Right renal pelvis (tissue), 4 donors: ENCODE data around the gene ZFYVE27. TPM values are rescaled to one million over a fixed set of nuclear protein-coding genes. Genes with fewer than 3 reads are reported as not detected.

Source experiments
- DNase-seq, 4 donors: peaks; one replicate each; pipeline ENCODE4 v3.0.0-alpha.2; 2013; ENCODE audit warnings: low read depth in 4 of 4, low spot score in 3 of 4, missing footprints in 1 of 4
- polyA plus RNA-seq, 4 donors: library from polyadenylated mRNA; unstranded; fragments of 120-200 nt; gene quantifications; one replicate each; pipeline ENCODE4 v1.2.1, GENCODE V29; 2013; ENCODE audit not compliant: insufficient read length in 4 of 4

ZFYVE27 gene
- polyA plus RNA-seq, 4 donors = 24.0 to 25.8 (median 24.9) TPM

DNA sequence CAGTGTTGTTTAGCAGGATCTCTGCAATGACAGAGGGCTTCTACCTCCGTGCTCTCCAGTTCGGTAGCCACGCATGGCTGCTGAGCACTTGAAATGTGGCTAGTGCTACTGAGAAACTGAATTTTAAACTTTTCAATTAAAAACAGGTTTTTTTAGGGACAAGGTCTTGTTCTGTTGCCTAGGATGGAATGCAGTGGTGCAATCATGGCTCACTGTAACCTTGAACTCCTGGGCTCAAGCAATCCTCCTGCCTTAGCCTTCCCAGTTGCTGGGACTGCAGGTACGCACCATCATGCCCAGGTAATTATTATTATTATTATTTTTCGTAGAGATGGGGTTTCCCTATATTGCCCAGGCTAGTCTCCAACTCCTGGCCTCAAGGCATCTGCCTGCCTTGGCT is 48.3 kb downstream of the ZFYVE27 start:
- no peak for DNase-seq

DNA sequence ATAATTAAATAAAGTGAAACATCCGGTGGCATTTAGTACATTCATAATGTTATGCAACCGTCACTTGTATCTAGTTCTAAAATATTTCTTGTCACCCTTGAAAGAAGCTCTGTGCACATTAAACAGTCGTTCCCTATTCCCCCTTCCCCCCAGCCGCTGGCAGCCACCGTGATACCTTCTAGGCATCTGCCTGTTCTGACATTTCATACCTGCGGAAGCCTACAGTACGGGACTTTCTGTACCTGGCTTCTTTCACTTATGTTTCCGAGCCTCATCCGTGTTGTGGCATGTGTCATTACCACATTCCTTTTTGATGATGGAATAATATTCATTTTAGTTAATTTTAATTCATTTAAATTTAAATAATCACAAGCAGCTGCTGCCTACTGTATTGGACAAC is 48.8 kb downstream of the ZFYVE27 start:
- DNase-seq = no peak

DNA sequence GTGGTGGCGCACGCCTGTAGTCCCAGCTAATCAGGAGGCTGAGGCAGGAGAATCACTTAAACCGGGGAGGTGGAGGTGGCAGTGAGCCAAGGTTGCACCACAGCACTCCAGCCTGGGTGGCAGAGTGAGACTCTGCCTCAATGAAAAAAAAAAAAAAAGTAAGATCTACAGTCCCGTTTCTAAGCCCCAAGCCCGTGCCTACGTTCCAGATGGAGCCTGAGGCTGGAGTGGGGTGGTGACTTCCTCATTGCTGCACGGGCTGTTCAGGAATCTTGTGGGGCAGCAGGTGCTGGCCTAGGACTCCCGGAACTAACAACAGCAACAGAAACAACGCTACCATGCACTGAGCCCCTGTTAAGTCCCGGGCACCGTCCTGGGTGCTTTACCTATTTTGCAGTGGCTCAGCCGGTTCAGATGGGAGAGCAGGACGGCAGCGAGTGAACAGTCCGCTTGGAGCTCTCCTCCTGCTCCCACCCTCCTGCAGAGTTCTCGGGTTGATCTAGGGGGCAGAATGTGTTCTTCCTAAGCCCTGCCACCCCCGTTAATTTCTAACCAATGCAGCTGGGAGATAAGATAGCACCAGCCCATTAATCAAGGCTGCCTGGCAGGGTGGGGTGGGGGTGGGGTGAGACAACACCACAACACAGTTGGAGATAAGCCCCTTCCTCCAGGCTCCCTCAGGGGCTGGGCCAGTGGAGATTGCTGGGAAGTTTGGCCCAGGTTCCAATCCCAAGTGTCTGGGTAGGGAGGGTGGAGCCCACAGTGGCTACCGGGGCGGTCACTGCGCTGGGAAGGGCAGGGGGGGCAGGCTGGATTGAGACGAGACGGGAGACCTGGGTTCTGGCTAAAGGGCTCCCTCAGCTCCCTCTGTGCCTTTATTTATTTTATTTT is 51.9 kb downstream of the ZFYVE27 start:
- DNase-seq = no peak

DNA sequence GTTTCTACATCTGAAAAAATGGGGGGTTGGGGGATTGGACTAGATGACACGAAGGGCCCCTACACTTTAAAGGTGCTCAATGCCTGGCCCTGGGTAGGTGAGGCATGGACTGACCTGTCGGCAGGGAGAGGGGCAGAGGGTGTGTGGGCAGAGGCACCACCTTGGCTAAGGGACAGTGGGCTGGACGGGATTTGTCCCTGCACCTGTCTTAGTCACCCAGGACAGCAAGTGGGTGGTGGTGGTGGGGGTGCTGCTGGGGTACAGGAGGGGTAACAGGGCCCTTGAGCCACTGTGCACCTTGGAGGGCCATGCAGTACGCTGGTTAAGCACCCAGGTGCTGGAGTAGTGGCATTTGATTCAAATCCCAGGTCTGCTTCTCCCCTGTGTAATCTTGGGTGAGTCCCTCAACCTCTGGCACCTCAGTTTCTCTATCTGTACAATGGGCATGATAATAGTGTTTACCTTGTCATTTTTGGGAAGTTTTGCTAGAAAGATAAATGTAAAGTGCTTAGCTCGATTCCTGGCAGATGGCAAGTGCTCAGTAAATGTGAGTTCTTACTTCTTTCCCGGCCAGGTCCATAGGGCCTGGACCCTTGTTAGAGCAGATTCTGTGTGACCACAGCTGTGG is 53.0 kb downstream of the ZFYVE27 start:
- DNase-seq = no peak

DNA sequence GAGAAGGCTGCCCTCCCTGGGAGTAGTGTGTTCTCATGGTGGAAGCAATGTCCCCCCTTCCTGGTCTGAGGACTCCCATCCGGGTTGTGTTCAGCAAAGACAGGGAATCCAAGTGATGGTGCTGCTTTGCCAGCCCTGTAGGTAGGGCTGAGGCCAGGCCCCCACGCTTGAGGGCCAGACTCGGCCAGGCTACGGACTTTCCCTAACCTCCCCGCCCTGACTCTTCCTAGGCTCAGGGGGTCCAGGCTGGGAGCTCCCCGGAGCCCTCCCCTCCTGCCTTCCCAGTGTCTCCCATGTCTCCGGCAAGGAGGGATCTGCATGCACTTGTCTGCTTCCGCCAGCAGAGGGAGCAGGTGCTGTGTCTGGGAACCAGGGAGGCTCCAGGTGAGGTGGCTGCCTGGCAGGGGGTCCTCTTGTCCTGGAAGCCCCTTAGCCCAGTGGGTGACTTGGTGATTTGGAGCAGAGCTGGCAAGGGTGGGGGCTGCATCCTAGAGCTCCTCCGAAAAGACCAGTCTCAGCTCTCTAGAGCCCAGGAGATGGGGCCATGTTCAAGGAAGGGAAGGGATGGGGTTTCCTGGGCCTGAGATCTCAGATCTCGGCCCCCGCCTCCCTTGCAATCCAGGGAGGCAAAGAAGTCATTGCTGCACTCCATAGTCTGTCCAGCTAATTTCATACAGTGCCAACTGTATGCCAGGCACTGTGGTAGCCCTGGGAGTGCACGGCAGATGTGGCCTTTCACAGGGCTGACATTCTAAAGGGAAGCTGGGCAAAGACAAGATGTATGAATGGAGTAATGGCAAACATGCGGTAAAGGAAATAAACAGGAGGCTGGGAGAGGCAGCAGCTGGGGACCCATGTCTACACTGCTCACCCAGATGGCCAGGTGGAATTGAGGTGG is 55.1 kb downstream of the ZFYVE27 start:
- DNase-seq = peak in 1 of 4 donors; percentile 41

DNA sequence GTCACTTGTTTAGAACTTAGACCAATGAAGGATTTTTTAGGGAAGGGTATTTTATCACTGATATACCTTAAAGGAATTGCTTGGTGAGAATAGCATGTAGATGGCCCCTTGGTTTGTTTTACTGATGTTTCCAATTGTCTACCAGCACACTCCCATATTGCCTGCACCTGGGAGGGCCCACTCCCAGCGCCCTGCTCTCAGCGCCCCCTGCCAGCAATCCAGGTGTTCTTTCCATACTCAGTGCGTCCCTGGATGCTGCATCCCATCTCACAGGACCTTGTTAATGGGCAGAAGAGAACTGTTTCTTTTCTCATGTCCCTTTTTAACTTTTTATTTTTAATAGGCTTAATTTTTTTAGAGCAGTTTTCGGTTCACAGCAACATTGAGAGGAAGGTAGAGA is 59.0 kb downstream of the ZFYVE27 start:
- no peak for DNase-seq

DNA sequence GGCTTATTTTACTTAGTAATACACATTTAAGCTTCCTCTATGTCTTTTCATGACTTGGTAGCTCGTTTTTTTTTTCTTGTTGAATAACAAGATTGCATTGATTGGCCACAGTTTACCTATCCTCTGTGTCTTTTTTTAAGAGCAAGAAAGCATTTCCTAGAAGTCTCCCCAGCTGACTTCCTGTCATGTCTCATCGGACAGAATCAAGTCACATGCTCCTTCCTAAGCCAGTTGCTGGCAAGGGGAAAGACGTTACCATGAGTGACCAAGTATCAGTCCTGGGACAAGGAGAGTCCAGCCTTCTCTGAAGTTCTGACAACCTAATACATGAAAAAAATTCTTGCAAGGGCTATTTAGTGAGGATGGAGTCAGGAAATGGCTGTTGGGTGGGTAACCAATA is 59.7 kb downstream of the ZFYVE27 start:
- DNase-seq = no peak

DNA sequence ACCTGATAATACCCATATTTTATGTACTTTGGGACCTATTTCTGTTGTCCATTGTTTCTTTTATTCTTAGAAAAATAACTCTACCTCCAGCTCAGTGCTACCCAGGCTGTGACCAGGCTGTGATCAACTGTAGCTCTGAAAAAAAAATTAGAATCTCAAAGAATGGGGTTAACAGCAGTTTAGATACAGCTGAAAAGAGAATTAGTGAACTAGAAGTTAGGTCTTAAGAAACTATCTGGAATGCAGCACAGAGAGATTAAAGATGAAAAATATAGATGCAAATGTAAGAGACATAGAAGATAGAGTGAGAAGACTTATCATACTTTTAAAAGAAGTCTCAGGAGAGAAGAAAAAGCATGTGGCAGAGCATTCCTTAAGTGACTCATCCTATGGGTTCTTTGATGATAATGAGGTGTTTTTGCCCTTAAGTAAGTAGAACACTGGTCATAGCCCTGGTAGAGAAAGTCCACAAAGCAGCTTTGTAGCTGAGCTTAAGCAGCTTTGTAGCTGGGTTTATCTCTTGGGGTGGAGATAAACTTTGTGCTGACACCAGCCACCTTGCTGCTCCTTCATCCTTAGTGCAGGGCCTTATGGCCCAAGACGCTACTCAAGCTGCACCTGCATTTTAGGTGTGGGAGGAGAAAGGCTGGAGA is 62.2 kb downstream of the ZFYVE27 start:
- no peak for DNase-seq

DNA sequence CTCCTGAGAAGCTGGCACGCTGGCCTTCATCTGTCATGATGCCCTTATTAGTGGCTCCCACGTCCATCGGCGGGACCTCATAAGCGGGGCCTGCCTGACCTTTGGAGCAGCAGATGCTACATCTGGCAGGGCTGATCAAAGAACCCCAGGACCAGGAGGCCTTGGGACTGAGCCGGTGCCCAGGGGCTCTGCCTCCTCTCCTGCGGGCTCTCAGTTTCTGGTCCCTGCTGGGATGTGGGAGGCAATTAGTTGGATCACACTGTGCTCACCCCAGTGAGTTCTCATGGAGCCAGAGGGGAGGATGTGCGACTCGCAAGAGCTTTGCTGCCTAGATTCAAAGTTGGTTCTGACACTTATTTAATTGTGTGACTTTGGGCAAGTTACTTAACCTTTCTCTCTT is 63.5 kb downstream of the ZFYVE27 start:
- no peak for DNase-seq

DNA sequence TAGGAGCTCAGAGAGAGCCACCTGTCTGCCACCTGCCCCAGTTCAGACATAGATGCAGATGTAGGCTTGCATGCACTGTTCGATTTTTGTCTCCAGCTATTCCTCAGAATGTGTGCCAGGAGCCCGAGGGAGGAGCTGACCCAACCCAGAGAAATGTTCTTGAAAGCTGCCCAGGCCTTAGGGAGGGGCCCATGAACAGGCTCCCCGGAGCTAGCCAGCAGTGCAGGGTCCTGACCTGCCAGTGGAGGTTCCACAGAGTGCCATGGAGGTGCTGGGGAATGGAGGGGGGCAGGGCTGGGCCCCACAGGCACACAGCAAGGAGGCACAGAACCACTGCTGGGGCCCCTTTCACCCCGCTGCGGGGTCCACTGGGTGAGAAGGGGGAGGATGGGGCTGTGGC is 64.5 kb downstream of the ZFYVE27 start:
- no peak for DNase-seq

DNA sequence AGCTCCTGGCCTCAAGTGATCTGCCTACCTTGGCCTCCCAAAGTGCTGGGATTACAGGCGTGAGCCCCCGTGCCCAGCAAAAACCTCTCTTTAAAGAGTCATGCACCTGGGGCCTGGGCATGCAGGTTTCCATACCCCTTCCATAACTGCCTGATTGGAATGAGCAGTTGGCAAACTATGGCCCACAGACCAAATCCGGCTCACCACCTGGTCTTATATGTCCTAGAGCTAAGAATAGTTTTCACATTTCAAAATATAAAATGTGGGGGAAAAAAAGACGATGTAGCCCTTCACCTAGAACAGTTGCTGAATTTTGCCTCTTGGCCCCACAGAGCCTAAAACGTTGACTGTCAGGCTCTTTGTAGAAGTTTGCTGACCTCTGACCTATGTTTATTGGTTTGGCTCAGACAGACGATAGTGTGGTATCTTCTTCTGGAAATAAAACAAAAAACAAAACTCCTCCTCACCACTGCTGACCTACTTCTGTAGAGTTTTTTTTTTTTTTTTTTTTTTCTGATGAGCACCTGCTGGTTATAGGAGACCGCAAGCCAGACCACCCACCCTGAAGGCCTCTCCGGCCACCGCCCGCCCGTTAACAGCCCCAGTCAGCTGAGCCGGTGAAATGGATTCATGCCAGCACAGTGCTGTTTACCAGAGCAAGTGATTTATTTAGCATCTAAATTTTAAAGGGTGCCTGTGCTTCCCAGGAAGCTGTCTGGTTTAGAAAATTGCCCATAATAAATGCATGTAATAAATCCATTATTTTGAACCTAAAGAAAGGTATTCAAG is 68.4 kb downstream of the ZFYVE27 start:
- no peak for DNase-seq

DNA sequence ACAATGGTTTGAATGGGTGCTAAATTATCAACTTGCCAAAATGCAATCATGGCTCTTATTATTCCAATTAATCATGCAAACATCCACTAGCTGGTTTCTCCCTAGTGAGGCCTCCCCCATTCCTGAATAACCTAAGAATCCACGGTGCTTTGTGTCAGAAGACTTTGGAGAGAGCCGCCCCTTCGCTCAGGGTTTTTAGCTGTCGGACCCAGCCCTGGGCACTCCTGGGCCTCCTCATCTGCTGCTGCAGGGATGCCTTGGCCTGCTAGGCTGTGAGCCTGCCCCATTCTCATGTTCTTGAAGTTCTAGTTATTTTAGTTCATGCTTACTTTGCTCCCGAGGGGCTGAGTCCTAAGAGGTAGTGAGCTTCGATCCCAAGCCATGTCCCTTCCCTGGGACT is 69.0 kb downstream of the ZFYVE27 start:
- DNase-seq = no peak

DNA sequence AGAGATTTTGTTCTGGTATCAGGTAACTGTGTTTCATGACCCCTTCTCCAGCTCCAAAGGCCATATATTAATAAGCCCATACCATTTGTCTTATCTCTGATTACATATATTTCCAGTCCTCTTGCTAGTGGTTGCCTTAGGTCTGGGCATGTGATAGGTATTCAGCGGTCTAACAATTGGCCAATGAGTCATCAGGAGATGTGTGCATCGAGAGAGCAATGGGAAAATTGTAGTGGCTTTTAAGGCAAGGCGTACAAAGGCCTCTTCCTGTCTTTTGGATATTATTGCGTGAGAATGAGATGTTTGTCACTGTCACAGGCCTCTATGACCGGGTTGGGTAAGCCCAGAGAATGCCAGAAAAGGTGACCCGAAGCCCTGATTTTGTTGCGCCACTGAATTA is 73.5 kb downstream of the ZFYVE27 start:
- DNase-seq = no peak

Other genes with a start within 250 kb of the ZFYVE27 start
- gene MMS19, start 238.7 kb upstream of the ZFYVE27 start, polyA plus RNA-seq = 10 to 100 TPM; 80.3 to 88.4 (median 82.9) TPM
- gene UBTD1, start 238.2 kb upstream of the ZFYVE27 start, polyA plus RNA-seq = 10 to 100 TPM in 1 of 4 donors, 1 to 10 TPM in 3; 9.2 to 12.6 (median 9.3) TPM
- gene ANKRD2, start 164.3 kb upstream of the ZFYVE27 start, polyA plus RNA-seq = under 1 TPM; 0.37 to 0.93 (median 0.38) TPM
- gene HOGA1, start 152.7 kb upstream of the ZFYVE27 start, polyA plus RNA-seq = 10 to 100 TPM; 37.5 to 55.6 (median 47.2) TPM
- under 1 TPM; 0.27 to 0.90 (median 0.46) TPM for gene C10orf62, start 147.4 kb upstream of the ZFYVE27 start, polyA plus RNA-seq
- 10 to 100 TPM; 18.7 to 25.0 (median 23.1) TPM for gene MORN4, start 103.6 kb upstream of the ZFYVE27 start, polyA plus RNA-seq
- gene PI4K2A, start 96.5 kb upstream of the ZFYVE27 start, polyA plus RNA-seq = 10 to 100 TPM; 19.8 to 22.1 (median 21.2) TPM
- 1 to 10 TPM; 4.5 to 6.6 (median 4.6) TPM for gene AVPI1, start 49.9 kb upstream of the ZFYVE27 start, polyA plus RNA-seq
- 10 to 100 TPM; 48.2 to 55.3 (median 51.1) TPM for gene MARVELD1, start 23.4 kb upstream of the ZFYVE27 start, polyA plus RNA-seq
- under 1 TPM in 3 of 4 donors, not detected in 1; 0.11 to 0.45 (median 0.14) TPM for gene SFRP5, start 34.9 kb downstream of the ZFYVE27 start, polyA plus RNA-seq
- gene GOLGA7B, start 112.7 kb downstream of the ZFYVE27 start, polyA plus RNA-seq = 1 to 10 TPM in 1 of 4 donors, under 1 TPM in 3; 0.28 to 1.1 (median 0.62) TPM